Measurements from ENCODE around the gene KCNF1. TPM values are rescaled to one million over a fixed set of nuclear protein-coding genes. Genes with fewer than 3 reads are reported as not detected.

Gene KCNF1
- total and polyA plus RNA-seq, 10 of the 15 experiments (the other 5 are each of a cell fraction or from before 2014, with no cell fraction given) = not detected

DNA sequence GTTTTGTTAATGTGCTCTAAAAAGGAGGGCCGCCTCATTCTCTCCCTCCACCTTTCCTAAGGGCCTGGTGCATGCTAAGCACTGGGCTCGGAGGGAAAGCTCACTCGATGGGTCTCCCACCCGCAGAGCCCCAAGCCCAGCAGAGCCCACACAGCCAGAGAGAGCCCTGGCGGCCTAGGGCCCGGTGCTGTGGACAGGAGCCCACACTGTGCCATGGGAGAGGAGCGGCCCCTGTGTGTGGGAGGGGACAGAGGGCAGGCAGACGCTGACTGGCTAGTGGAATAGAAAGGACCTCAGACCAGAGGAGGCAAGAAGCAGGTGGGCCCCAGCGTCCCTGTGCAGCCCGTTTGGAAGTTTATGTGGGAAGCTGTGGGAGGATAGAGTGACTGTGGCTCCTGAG is 49.4 kb upstream of the KCNF1 start:
- no peak overlapping the region for H3K4me3 ChIP-seq

More for the DNA sequence above, 49.4 kb upstream of the KCNF1 start:
- intact Hi-C loops (cut with micrococcal nuclease; ENCODE audit: unreplicated experiment) (no loop called here), in situ Hi-C loops (cut with MboI) (no loop called here)
- no peaks in the 10 kb centered on the region for H3K9me3 ChIP-seq (replicated peaks; ENCODE audit: control insufficient read depth, insufficient read depth, low read length)
- ChIA-PET SMC1A (ENCODE audit: uncharacterized antibody, unreplicated experiment) (interaction anchor here (1.0 kb wide), 1 partner anchor 24 kb away, joined by 3 read pairs; no protein-coding TSS in a partner anchor), RAD21 (ENCODE audit: unreplicated experiment) (no interaction called here), CTCF (interaction anchor here (1.1 to 1.3 kb wide), 2 partner anchors 27 to 38 kb away, joined by 3 to 4 read pairs; no protein-coding TSS in a partner anchor), POLR2A (interaction anchor here (0.6 kb wide), 1 partner anchor 64 kb away, joined by 5 read pairs; no protein-coding TSS in a partner anchor)
- 74% methylated on average over 9 of the region's 10 CpGs for WGBS (ENCODE audit: insufficient coverage, insufficient replicate concordance, low lambda C conversion rate, missing lambda C conversion rate)
- H2AFZ ChIP-seq (ENCODE audit: control insufficient read depth, low read depth, low read length) = no peak overlapping the region
- no peak overlapping the region for H3K27ac ChIP-seq (ENCODE audit: control insufficient read depth, insufficient read depth)
- no peaks in the 10 kb centered on the region; the same call in 1 of the 2 replicates for H4K20me1 ChIP-seq (ENCODE audit: control insufficient read depth, insufficient read depth)
- no peak for ATAC-seq
- no peak for FAIRE-seq
- no peak for TF ChIP-seq ZNF274 (IDR thresholded peaks at IDR 0.05; ENCODE audit: insufficient read depth, insufficient read length)
- no peak for TF ChIP-seq MEF2B (IDR thresholded peaks at IDR 0.05; ENCODE audit: partially characterized antibody, poor library complexity, severe bottlenecking)
- TF ChIP-seq MTA3 (IDR thresholded peaks at IDR 0.05; ENCODE audit: borderline replicate concordance, low read length) = no peak
- no peak for TF ChIP-seq PML (IDR thresholded peaks at IDR 0.05; ENCODE audit: low read length)
- TF ChIP-seq, protein P1, sequence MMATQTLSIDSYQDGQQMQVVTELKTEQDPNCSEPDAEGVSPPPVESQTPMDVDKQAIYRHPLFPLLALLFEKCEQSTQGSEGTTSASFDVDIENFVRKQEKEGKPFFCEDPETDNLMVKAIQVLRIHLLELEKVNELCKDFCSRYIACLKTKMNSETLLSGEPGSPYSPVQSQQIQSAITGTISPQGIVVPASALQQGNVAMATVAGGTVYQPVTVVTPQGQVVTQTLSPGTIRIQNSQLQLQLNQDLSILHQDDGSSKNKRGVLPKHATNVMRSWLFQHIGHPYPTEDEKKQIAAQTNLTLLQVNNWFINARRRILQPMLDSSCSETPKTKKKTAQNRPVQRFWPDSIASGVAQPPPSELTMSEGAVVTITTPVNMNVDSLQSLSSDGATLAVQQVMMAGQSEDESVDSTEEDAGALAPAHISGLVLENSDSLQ (IDR thresholded peaks at IDR 0.05) = no peak
- no peak for TF ChIP-seq SPI1 (IDR thresholded peaks at IDR 0.05; ENCODE audit: borderline replicate concordance, insufficient read depth, low read depth, low read length)
- TF ChIP-seq NFIC (IDR thresholded peaks at IDR 0.05; ENCODE audit: low read depth, low read length) = no peak
- TF ChIP-seq POLR2AphosphoS2 (IDR thresholded peaks at IDR 0.05; ENCODE audit: low read depth, low read length) = no peak
- TF ChIP-seq ZSCAN29 (IDR thresholded peaks at IDR 0.05) = no peak
- TF ChIP-seq, protein P2, sequence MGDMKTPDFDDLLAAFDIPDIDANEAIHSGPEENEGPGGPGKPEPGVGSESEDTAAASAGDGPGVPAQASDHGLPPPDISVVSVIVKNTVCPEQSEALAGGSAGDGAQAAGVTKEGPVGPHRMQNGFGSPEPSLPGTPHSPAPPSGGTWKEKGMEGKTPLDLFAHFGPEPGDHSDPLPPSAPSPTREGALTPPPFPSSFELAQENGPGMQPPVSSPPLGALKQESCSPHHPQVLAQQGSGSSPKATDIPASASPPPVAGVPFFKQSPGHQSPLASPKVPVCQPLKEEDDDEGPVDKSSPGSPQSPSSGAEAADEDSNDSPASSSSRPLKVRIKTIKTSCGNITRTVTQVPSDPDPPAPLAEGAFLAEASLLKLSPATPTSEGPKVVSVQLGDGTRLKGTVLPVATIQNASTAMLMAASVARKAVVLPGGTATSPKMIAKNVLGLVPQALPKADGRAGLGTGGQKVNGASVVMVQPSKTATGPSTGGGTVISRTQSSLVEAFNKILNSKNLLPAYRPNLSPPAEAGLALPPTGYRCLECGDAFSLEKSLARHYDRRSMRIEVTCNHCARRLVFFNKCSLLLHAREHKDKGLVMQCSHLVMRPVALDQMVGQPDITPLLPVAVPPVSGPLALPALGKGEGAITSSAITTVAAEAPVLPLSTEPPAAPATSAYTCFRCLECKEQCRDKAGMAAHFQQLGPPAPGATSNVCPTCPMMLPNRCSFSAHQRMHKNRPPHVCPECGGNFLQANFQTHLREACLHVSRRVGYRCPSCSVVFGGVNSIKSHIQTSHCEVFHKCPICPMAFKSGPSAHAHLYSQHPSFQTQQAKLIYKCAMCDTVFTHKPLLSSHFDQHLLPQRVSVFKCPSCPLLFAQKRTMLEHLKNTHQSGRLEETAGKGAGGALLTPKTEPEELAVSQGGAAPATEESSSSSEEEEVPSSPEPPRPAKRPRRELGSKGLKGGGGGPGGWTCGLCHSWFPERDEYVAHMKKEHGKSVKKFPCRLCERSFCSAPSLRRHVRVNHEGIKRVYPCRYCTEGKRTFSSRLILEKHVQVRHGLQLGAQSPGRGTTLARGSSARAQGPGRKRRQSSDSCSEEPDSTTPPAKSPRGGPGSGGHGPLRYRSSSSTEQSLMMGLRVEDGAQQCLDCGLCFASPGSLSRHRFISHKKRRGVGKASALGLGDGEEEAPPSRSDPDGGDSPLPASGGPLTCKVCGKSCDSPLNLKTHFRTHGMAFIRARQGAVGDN (IDR thresholded peaks at IDR 0.05) = no peak
- TF ChIP-seq MTA2 (IDR thresholded peaks at IDR 0.05; ENCODE audit: low read depth) = no peak
- TF ChIP-seq, protein P3, sequence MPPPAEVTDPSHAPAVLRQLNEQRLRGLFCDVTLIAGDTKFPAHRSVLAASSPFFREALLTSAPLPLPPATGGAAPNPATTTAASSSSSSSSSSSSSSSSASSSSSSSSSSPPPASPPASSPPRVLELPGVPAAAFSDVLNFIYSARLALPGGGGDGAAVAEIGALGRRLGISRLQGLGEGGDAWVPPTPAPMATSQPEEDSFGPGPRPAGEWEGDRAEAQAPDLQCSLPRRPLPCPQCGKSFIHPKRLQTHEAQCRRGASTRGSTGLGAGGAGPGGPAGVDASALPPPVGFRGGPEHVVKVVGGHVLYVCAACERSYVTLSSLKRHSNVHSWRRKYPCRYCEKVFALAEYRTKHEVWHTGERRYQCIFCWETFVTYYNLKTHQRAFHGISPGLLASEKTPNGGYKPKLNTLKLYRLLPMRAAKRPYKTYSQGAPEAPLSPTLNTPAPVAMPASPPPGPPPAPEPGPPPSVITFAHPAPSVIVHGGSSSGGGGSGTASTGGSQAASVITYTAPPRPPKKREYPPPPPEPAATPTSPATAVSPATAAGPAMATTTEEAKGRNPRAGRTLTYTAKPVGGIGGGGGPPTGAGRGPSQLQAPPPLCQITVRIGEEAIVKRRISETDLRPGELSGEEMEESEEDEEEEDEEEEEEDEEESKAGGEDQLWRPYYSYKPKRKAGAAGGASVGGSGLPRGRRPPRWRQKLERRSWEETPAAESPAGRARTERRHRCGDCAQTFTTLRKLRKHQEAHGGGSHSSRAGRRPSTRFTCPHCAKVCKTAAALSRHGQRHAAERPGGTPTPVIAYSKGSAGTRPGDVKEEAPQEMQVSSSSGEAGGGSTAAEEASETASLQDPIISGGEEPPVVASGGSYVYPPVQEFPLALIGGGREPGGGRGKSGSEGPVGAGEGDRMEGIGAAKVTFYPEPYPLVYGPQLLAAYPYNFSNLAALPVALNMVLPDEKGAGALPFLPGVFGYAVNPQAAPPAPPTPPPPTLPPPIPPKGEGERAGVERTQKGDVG (CRISPR knock-in tag; IDR thresholded peaks at IDR 0.05) = no peak
- H3K79me2 ChIP-seq (ENCODE audit: control insufficient read depth, insufficient read depth, low read length) = no peaks in the 10 kb centered on the region
- H3K27me3 ChIP-seq (replicated peaks in 1 of 2; ENCODE audit: control insufficient read depth in 2 of 2, insufficient read depth in 2 of 2, low read length in 1 of 2) = peaks cover 0 to 4% of the 10 kb centered on the region in 2 experiments; a peak in 3 of 4 replicates
- no peak overlapping the region for H3K9ac ChIP-seq (ENCODE audit: control insufficient read depth, insufficient read depth, low read length)
- no peak overlapping the region for H3K4me2 ChIP-seq (ENCODE audit: control insufficient read depth, insufficient read depth)
- no TSS peak for BruUV-seq (replicated peaks)
- DNase-seq (ENCODE audit: low read depth, low spot score) = no peak
- H3K36me3 ChIP-seq (ENCODE audit: control insufficient read depth in 2 of 2, insufficient read depth in 2 of 2, low read length in 1 of 2) = no peaks in the 10 kb centered on the region
- H3K4me1 ChIP-seq (ENCODE audit: control insufficient read depth, insufficient read depth, low read length) = peaks cover 29% of the 10 kb centered on the region
